ENCODE results near the gene TLE2.

DNA sequence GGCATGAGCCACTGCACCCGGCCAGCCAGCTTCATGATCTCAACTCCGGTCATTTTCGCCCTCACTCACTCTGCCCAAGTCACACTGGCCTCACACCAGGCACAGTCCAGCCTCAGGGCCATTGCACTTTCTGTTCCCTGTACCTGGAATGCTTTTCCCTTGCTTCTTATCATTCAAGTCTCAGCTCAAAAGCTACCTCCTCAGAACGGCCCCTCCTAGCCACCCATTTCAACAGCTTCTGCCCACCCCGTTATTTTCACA is 2.5 kb upstream of the TLE2 start:
- TF ChIP-seq, protein P1, sequence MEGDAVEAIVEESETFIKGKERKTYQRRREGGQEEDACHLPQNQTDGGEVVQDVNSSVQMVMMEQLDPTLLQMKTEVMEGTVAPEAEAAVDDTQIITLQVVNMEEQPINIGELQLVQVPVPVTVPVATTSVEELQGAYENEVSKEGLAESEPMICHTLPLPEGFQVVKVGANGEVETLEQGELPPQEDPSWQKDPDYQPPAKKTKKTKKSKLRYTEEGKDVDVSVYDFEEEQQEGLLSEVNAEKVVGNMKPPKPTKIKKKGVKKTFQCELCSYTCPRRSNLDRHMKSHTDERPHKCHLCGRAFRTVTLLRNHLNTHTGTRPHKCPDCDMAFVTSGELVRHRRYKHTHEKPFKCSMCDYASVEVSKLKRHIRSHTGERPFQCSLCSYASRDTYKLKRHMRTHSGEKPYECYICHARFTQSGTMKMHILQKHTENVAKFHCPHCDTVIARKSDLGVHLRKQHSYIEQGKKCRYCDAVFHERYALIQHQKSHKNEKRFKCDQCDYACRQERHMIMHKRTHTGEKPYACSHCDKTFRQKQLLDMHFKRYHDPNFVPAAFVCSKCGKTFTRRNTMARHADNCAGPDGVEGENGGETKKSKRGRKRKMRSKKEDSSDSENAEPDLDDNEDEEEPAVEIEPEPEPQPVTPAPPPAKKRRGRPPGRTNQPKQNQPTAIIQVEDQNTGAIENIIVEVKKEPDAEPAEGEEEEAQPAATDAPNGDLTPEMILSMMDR (IDR thresholded peaks at IDR 0.05): no peak
- no peak for TF ChIP-seq POLR2A (IDR thresholded peaks at IDR 0.05)
